ENCODE data around the gene MFGE8. TPM values are rescaled to one million over a fixed set of nuclear protein-coding genes. Genes with fewer than 3 reads are reported as not detected.
"Not testable (repeated sequence)": the region's sequence is repeated elsewhere in the genome, so short reads cannot be mapped to it uniquely, and the experiment has no call there.

Gene MFGE8
- total RNA-seq, 1 experiment from 2014 or later = not detected

- Histone ChIP-seq H3K36me3 (ENCODE audit: insufficient read depth, low read length) (no peaks in the 10 kb centered on the region), H3K9me3 (ENCODE audit: low read length) (no peaks in the 10 kb centered on the region), H3K4me3 (ENCODE audit: low read length) (no peak overlapping the region), H3K4me2 (ENCODE audit: low read depth, low read length, poor library complexity, severe bottlenecking) (no peak overlapping the region), H3K4me1 (ENCODE audit: low read length) (peaks cover 6% of the 10 kb centered on the region), H4K20me1 (ENCODE audit: insufficient read depth, low read depth, low read length) (no peaks in the 10 kb centered on the region), H3K27me3 (ENCODE audit: low read length) (no peaks in the 10 kb centered on the region), H3K9ac (ENCODE audit: low read length) (no peak overlapping the region), H3K27ac (ENCODE audit: low read length) (no peak overlapping the region), H3K79me2 (ENCODE audit: low read length) (no peaks in the 10 kb centered on the region), H2AFZ (ENCODE audit: low read length) (no peak overlapping the region), H3K9me2 (replicated peaks; ENCODE audit: insufficient read depth, low read length) (no peaks in the 10 kb centered on the region)
- no peak for DNase-seq
These were observed 27.0 kb upstream of the MFGE8 start for GRCh38 chr15:88940110-88940675.

DNA sequence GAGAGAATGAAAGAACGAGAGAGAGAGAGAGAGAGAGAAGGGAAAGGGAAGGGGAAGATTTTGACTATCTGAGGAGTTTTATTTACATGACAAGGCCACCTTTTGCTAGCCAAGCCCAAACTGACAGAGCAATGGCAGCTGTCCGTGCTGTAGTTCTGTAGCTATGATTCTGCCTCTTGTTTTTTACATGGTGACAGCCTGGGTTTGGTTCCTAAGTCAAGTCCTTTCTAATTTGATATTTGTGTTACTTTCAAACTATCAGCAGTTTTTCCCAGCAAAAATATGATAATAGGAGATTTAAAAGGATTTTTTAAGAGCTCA is 26.3 kb upstream of the MFGE8 start:
- Histone ChIP-seq H3K4me1 (ENCODE audit: low read length) (peaks cover 6% of the 10 kb centered on the region), H4K20me1 (ENCODE audit: insufficient read depth, low read depth, low read length) (no peaks in the 10 kb centered on the region), H3K79me2 (ENCODE audit: low read length) (no peaks in the 10 kb centered on the region), H2AFZ (ENCODE audit: low read length) (no peak overlapping the region), H3K9ac (ENCODE audit: low read length) (no peak overlapping the region), H3K9me3 (ENCODE audit: low read length) (no peaks in the 10 kb centered on the region), H3K27me3 (ENCODE audit: low read length) (no peaks in the 10 kb centered on the region), H3K27ac (ENCODE audit: low read length) (no peak overlapping the region), H3K4me3 (ENCODE audit: low read length) (no peak overlapping the region), H3K36me3 (ENCODE audit: insufficient read depth, low read length) (no peaks in the 10 kb centered on the region), H3K9me2 (replicated peaks; ENCODE audit: insufficient read depth, low read length) (no peaks in the 10 kb centered on the region), H3K4me2 (ENCODE audit: low read depth, low read length, poor library complexity, severe bottlenecking) (no peak overlapping the region)
- DNase-seq = no peak

DNA sequence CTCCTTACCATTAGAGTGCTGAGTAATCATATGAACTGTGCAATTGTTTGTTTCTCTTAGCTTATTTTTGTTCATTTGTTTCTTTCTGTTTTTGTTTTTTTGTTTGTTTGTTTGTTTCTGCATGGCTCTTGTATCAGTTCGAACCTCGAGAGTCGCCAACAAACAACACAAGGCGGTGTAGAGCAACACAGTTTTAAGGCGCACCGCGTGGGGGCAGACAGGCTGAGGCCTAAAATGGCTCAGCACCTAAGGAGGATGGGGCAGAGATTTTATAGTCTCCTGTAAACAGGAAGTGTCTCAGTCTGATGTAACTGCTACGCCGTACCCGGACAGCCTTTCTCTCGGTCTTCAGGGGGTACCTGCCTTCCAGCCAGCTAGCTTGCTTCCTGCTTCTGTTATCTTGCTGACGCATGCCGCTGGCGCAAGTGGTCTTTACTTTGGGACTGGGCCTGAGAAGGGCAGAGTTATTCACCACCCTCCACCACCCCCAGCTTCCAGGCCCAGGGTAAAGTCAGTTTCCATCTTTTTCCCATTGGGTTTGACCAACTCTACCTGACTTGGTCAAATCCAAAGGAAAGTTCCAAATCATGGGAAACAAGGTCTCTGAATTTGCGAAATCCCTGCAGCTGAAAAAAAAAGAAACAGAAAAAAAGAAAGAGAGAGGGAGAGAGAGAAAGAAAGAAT is 25.8 kb upstream of the MFGE8 start:
- no peak for DNase-seq
- Histone ChIP-seq H4K20me1 (ENCODE audit: insufficient read depth, low read depth, low read length) (no peaks in the 10 kb centered on the region), H3K79me2 (ENCODE audit: low read length) (no peaks in the 10 kb centered on the region), H3K9me3 (ENCODE audit: low read length) (no peaks in the 10 kb centered on the region), H3K4me2 (ENCODE audit: low read depth, low read length, poor library complexity, severe bottlenecking) (no peak overlapping the region), H3K9ac (ENCODE audit: low read length) (no peak overlapping the region), H3K36me3 (ENCODE audit: insufficient read depth, low read length) (no peaks in the 10 kb centered on the region), H3K27ac (ENCODE audit: low read length) (no peak overlapping the region), H3K27me3 (ENCODE audit: low read length) (no peaks in the 10 kb centered on the region), H3K9me2 (replicated peaks; ENCODE audit: insufficient read depth, low read length) (no peaks in the 10 kb centered on the region), H3K4me1 (ENCODE audit: low read length) (peaks cover 6% of the 10 kb centered on the region), H2AFZ (ENCODE audit: low read length) (no peak overlapping the region), H3K4me3 (ENCODE audit: low read length) (no peak overlapping the region)

GRCh38 chr15:88934449-88934848 is 21.3 kb upstream of the MFGE8 start:
- H3K9ac ChIP-seq (ENCODE audit: low read length); H3K36me3 ChIP-seq (ENCODE audit: insufficient read depth, low read length); H3K4me2 ChIP-seq (ENCODE audit: low read depth, low read length, poor library complexity, severe bottlenecking); H3K27me3 ChIP-seq (ENCODE audit: low read length); H2AFZ ChIP-seq (ENCODE audit: low read length); H3K4me3 ChIP-seq (ENCODE audit: low read length); H3K4me1 ChIP-seq (ENCODE audit: low read length); H3K9me3 ChIP-seq (ENCODE audit: low read length); H3K79me2 ChIP-seq (ENCODE audit: low read length); H4K20me1 ChIP-seq (ENCODE audit: insufficient read depth, low read depth, low read length); DNase-seq; H3K9me2 ChIP-seq (replicated peaks; ENCODE audit: insufficient read depth, low read length); H3K27ac ChIP-seq (ENCODE audit: low read length): not testable (repeated sequence)

DNA sequence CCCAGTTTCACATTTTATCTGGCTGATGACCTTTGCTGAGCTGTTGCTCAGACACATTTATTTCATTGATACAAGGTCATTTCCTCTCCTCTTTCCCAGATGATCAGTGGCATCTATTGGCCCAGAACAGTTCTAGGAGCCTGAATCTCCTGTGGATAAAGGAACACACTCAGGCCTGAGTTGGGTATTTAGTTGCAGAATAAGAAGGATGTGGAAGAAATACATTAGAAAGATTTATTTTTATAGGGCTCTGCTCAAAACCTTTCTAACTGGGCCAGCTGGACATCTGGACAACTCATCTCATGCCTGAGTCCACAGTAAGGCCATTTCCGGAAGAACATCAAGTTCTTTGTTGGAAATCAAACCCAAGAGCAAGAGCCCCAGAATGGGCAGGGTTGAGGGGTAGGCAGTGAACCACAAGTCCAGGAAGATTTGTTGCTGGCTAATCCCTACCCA is 19.7 kb upstream of the MFGE8 start:
- Histone ChIP-seq H4K20me1 (ENCODE audit: insufficient read depth, low read depth, low read length) (no peaks in the 10 kb centered on the region), H3K27me3 (ENCODE audit: low read length) (no peaks in the 10 kb centered on the region), H3K4me1 (ENCODE audit: low read length) (no peaks in the 10 kb centered on the region), H3K9ac (ENCODE audit: low read length) (no peak overlapping the region), H2AFZ (ENCODE audit: low read length) (no peak overlapping the region), H3K4me2 (ENCODE audit: low read depth, low read length, poor library complexity, severe bottlenecking) (no peak overlapping the region), H3K27ac (ENCODE audit: low read length) (no peak overlapping the region), H3K9me3 (ENCODE audit: low read length) (no peaks in the 10 kb centered on the region), H3K4me3 (ENCODE audit: low read length) (no peak overlapping the region), H3K36me3 (ENCODE audit: insufficient read depth, low read length) (no peaks in the 10 kb centered on the region), H3K9me2 (replicated peaks; ENCODE audit: insufficient read depth, low read length) (no peaks in the 10 kb centered on the region), H3K79me2 (ENCODE audit: low read length) (no peaks in the 10 kb centered on the region)
- no peak for DNase-seq

DNA sequence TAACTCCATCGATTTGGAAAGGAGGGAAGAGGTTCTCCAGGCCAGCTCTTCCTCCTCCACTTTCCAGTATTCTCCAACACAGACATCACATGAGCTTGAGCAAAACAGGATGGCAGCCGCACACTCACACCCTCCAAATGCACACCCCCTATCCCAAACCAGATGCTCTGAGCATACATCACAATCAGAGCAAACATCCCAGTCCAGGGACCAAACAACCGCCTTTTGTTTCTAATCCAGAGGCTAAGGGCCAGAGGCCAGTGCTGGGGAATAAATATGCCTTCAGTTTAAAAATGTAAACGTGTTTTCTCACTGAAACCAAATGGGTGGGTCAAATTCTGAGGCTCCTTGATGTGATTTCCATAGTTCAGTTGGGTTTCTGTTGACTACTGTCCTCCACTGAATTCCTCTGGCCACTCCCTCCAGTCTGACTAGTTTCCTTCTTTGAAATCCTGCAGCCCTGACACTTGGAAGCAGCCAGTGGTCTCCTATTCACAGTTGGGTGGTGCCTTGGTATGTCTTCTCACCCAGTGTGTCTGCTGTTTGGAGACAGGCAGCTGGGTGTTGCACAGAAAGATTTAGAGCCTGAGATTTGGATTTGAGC is 19.2 kb upstream of the MFGE8 start:
- Histone ChIP-seq H2AFZ (ENCODE audit: low read length) (no peak overlapping the region), H4K20me1 (ENCODE audit: insufficient read depth, low read depth, low read length) (no peaks in the 10 kb centered on the region), H3K36me3 (ENCODE audit: insufficient read depth, low read length) (no peaks in the 10 kb centered on the region), H3K9ac (ENCODE audit: low read length) (no peak overlapping the region), H3K79me2 (ENCODE audit: low read length) (no peaks in the 10 kb centered on the region), H3K27me3 (ENCODE audit: low read length) (no peaks in the 10 kb centered on the region), H3K27ac (ENCODE audit: low read length) (no peak overlapping the region), H3K4me1 (ENCODE audit: low read length) (no peaks in the 10 kb centered on the region), H3K9me3 (ENCODE audit: low read length) (no peaks in the 10 kb centered on the region), H3K9me2 (replicated peaks; ENCODE audit: insufficient read depth, low read length) (no peaks in the 10 kb centered on the region), H3K4me2 (ENCODE audit: low read depth, low read length, poor library complexity, severe bottlenecking) (no peak overlapping the region), H3K4me3 (ENCODE audit: low read length) (no peak overlapping the region)
- no peak for DNase-seq

- no peaks in the 10 kb centered on the region for H3K27me3 ChIP-seq (ENCODE audit: low read length)
- H3K4me1 ChIP-seq (ENCODE audit: low read length) = no peaks in the 10 kb centered on the region
- H3K9ac ChIP-seq (ENCODE audit: low read length) = no peak overlapping the region
- H3K9me3 ChIP-seq (ENCODE audit: low read length) = no peaks in the 10 kb centered on the region
- H3K27ac ChIP-seq (ENCODE audit: low read length) = no peak overlapping the region
- H3K79me2 ChIP-seq (ENCODE audit: low read length) = no peaks in the 10 kb centered on the region
- H3K4me2 ChIP-seq (ENCODE audit: low read depth, low read length, poor library complexity, severe bottlenecking) = no peak overlapping the region
- H2AFZ ChIP-seq (ENCODE audit: low read length) = no peak overlapping the region
- no peak overlapping the region for H3K4me3 ChIP-seq (ENCODE audit: low read length)
- H3K9me2 ChIP-seq (replicated peaks; ENCODE audit: insufficient read depth, low read length) = no peaks in the 10 kb centered on the region
- no peak for DNase-seq
- no peaks in the 10 kb centered on the region for H4K20me1 ChIP-seq (ENCODE audit: insufficient read depth, low read depth, low read length)
- no peaks in the 10 kb centered on the region for H3K36me3 ChIP-seq (ENCODE audit: insufficient read depth, low read length)
These were observed 17.4 kb upstream of the MFGE8 start for GRCh38 chr15:88930579-88930978.

DNA sequence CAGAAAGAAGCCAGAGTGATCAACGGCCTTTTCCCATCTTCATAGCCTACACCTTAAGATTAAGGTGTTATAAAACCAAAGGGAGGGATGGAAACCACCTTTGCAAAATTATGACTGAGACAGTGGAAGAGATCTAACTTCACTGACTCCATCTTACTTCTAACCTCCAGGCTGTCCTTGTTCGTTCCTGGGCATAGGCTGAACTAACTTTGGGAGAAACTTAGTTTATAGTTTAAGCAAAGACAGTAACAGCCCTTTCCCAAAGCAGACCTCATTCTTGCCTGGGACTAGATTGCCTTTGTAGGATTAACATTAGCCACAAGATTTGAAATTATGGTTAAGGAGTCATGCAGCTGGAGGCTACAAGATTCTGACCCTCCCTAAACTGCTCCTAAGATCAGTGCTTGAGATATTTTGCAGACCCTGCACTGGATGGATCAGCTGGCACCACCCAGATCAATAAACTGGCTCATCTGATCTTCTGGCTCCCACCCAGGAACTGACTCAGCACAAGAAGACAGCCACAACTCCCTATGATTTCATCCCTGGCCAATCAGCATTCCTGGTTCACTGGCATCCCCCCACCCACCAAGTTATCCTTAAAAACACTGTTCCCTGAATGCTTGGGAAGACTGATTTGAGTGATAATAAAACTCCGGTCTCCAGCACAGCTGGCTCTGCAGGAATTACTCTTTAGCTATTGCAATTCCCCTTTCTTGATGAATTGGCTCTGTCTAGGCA is 16.3 kb upstream of the MFGE8 start:
- H3K4me3 ChIP-seq (ENCODE audit: low read length); H3K27me3 ChIP-seq (ENCODE audit: low read length); H3K9ac ChIP-seq (ENCODE audit: low read length); H3K36me3 ChIP-seq (ENCODE audit: insufficient read depth, low read length); H2AFZ ChIP-seq (ENCODE audit: low read length); H3K4me1 ChIP-seq (ENCODE audit: low read length); H3K9me3 ChIP-seq (ENCODE audit: low read length); H4K20me1 ChIP-seq (ENCODE audit: insufficient read depth, low read depth, low read length); H3K27ac ChIP-seq (ENCODE audit: low read length); H3K9me2 ChIP-seq (replicated peaks; ENCODE audit: insufficient read depth, low read length); H3K79me2 ChIP-seq (ENCODE audit: low read length); DNase-seq; H3K4me2 ChIP-seq (ENCODE audit: low read depth, low read length, poor library complexity, severe bottlenecking): not testable (repeated sequence)
